SK-N-SH (cell line): ENCODE data around the gene CAMTA2. TPM values are rescaled to one million over a fixed set of nuclear protein-coding genes. Genes with fewer than 3 reads are reported as not detected.

Experiments used
- CTCF ChIA-PET: fragments of 300-600, 350-600 bp; formaldehyde crosslinking; extraction: SDS; loops from one replicate; lab custom pipeline; 2021; lab: Yijun Ruan, JAX
- POLR2A ChIA-PET: fragments of 350-600 bp; sonication (Branson Sonifier 250); formaldehyde crosslinking; extraction: SDS; loops from one replicate; lab custom pipeline; 2020; ENCODE audit warnings: antibody characterized with exemption, inconsistent platforms; lab: Yijun Ruan, JAX
- DNase-seq: peaks from one replicate; pipeline ENCODE4 v3.0.0; 2012
- H2AFZ ChIP-seq: fragments of 200-600 bp; sonication (generic); 2 replicates; pipeline ENCODE4 v1.8.1; 2016; ENCODE audit warnings: antibody characterized with exemption, mild to moderate bottlenecking, low read depth
- H3F3A ChIP-seq: fragments of 200-600 bp; sonication (generic); replicated peaks from 2 replicates; pipeline ENCODE3; 2016; ENCODE audit warnings: antibody characterized with exemption, mild to moderate bottlenecking; ENCODE audit not compliant: insufficient read depth
- H3K27ac ChIP-seq, 2 experiments: fragments of 200-500 bp in 1 of 2; fragments of 200-600 bp in 1 of 2; sonication (Bioruptor generic) in 1 of 2; sonication (generic), shearing (Covaris generic) in 1 of 2; 2 replicates each; pipeline versions ENCODE4 v1.5.1 to v1.6.1; 2014 to 2016; ENCODE audit warnings: low read depth in 2 of 2, inconsistent platforms in 1 of 2, low read length in 1 of 2, mild to moderate bottlenecking in 1 of 2, mixed read lengths in 1 of 2
- H3K27me3 ChIP-seq: fragments of 200-600 bp; sonication (generic), shearing (Covaris generic); 2 replicates; pipeline ENCODE4 v1.6.1; 2016; ENCODE audit warnings: mixed run types; ENCODE audit not compliant: insufficient read depth
- H3K36me3 ChIP-seq, 2 experiments: fragments of 200-500 bp in 1 of 2; fragments of 200-600 bp in 1 of 2; sonication (Bioruptor generic) in 1 of 2; sonication (generic) in 1 of 2; replicated peaks in 1 of 2; 2 replicates each; pipeline versions ENCODE3 to v1.5.1; 2014 to 2016; ENCODE audit warnings: low read length in 1 of 2, mild to moderate bottlenecking in 1 of 2; ENCODE audit not compliant: insufficient read depth in 2 of 2, control insufficient read depth in 1 of 2
- H3K4me1 ChIP-seq, 2 experiments: fragments of 200-500 bp in 1 of 2; fragments of 200-600 bp in 1 of 2; sonication (Bioruptor generic) in 1 of 2; sonication (generic), shearing (Covaris generic) in 1 of 2; 2 replicates each; pipeline versions ENCODE4 v1.5.1 to v1.6.1; 2014 to 2016; ENCODE audit warnings: low read depth in 1 of 2, low read length in 1 of 2, mixed run types in 1 of 2; ENCODE audit not compliant: insufficient read depth in 2 of 2, control insufficient read depth in 1 of 2
- H3K4me2 ChIP-seq: fragments of 200-600 bp; sonication (generic), shearing (Covaris generic); 2 replicates; pipeline ENCODE4 v1.6.1; 2017; ENCODE audit warnings: mixed run types
- H3K4me3 ChIP-seq, 2 experiments: fragments of 200-500 bp in 1 of 2; fragments of 200-600 bp in 1 of 2; sonication (Bioruptor generic) in 1 of 2; sonication (generic), shearing (Covaris generic) in 1 of 2; 2 replicates each; pipeline versions ENCODE4 v1.5.1 to v1.8.1; 2014 to 2016; ENCODE audit warnings: low read depth in 2 of 2, inconsistent platforms in 1 of 2, low read length in 1 of 2, mild to moderate bottlenecking in 1 of 2, mixed read lengths in 1 of 2, moderate library complexity in 1 of 2
- H3K79me2 ChIP-seq: fragments of 200-600 bp; sonication (generic); 2 replicates; pipeline ENCODE4 v1.8.1; 2017; ENCODE audit warnings: mild to moderate bottlenecking; ENCODE audit not compliant: insufficient read depth
- H3K9ac ChIP-seq: fragments of 200-600 bp; sonication (generic); 2 replicates; pipeline ENCODE4 v1.6.1; 2017; ENCODE audit warnings: mixed run types
- H3K9me2 ChIP-seq: fragments of 200-600 bp; sonication (generic); 2 replicates; pipeline ENCODE4 v1.6.1; 2017; ENCODE audit warnings: mixed run types
- H3K9me3 ChIP-seq: fragments of 200-600 bp; sonication (generic); 2 replicates; pipeline ENCODE4 v1.6.1; 2017; ENCODE audit warnings: mixed run types, mild to moderate bottlenecking, moderate library complexity
- H4K20me1 ChIP-seq: fragments of 200-600 bp; sonication (generic); 2 replicates; pipeline ENCODE4 v1.6.1; 2017; ENCODE audit warnings: mild to moderate bottlenecking, mixed run types; ENCODE audit not compliant: insufficient read depth
- CHD2 ChIP-seq: fragments of 150-350 bp; IDR thresholded peaks from 2 replicates; pipeline ENCODE4 v1.6.1; 2018; ENCODE audit warnings: low read length; ENCODE audit not compliant: partially characterized antibody
- FOXM1 ChIP-seq: IDR thresholded peaks from 2 replicates; pipeline ENCODE4 v1.4.0; 2012; ENCODE audit warnings: low read depth, mild to moderate bottlenecking
- GATA2 ChIP-seq: sonication (generic); formaldehyde crosslinking; IDR thresholded peaks from 2 replicates; pipeline ENCODE4 v1.5.0; 2020; ENCODE audit warnings: mild to moderate bottlenecking, missing genetic modification reagents
- JUND ChIP-seq: IDR thresholded peaks from 2 replicates; pipeline ENCODE4 v1.4.0; 2012
- MEF2A ChIP-seq: IDR thresholded peaks from 2 replicates; pipeline ENCODE4 v1.4.0; 2012; ENCODE audit warnings: low read depth, borderline replicate concordance
- MXI1 ChIP-seq: IDR thresholded peaks from 2 replicates; pipeline ENCODE4 v1.6.1; 2012; ENCODE audit warnings: mild to moderate bottlenecking, low read depth, low read length, improper control_type of control experiment
- NFIC ChIP-seq: IDR thresholded peaks from 2 replicates; pipeline ENCODE4 v1.4.0; 2012; ENCODE audit warnings: borderline replicate concordance
- NRF1 ChIP-seq: IDR thresholded peaks from 2 replicates; pipeline ENCODE4 v1.6.1; 2012; ENCODE audit warnings: low read depth, mild to moderate bottlenecking, low read length
- POLR2AphosphoS5 ChIP-seq: IDR thresholded peaks from 2 replicates; pipeline ENCODE4 v1.6.1; 2012; ENCODE audit warnings: low read depth, low read length
- SMC3 ChIP-seq: IDR thresholded peaks from 2 replicates; pipeline ENCODE4 v1.6.1; 2012; ENCODE audit warnings: low read depth, low read length, improper control_type of control experiment
- TEAD4 ChIP-seq: IDR thresholded peaks from 2 replicates; pipeline ENCODE4 v1.4.0; 2012; ENCODE audit warnings: mild to moderate bottlenecking, borderline replicate concordance; ENCODE audit not compliant: insufficient read depth
- whole genome bisulfite sequencing: methylation state at CpG from one replicate; pipeline ENCODE4 v1.1.6; 2017; ENCODE audit warnings: low lambda C conversion rate; 5-methylcytosine and 5-hydroxymethylcytosine counted together
- polyA plus RNA-seq, 3 experiments: library from polyadenylated mRNA; depleted of rRNA; stranded (reverse); fragments of >200 nt; gene quantifications; 2 replicates each; pipeline ENCODE4 v1.2.3, GENCODE V29; 2012
- TF ChIP-seq, protein P1 (sequence below): IDR thresholded peaks from 2 replicates; pipeline ENCODE4 v1.6.1; 2012; ENCODE audit warnings: mild to moderate bottlenecking, low read depth, low read length, moderate library complexity
- TF ChIP-seq, protein P2 (sequence below): IDR thresholded peaks from 2 replicates; pipeline ENCODE4; 2012
- TF ChIP-seq, protein P3 (sequence below): IDR thresholded peaks from 2 replicates; pipeline ENCODE4 v1.4.0; 2012; ENCODE audit warnings: low read depth
- TF ChIP-seq, protein P4 (sequence below): IDR thresholded peaks from 2 replicates; pipeline ENCODE4 v1.4.0; 2012; ENCODE audit warnings: low read depth, borderline replicate concordance

Gene CAMTA2
- polyA plus RNA-seq, 1 of the 3 experiments (the other 2 are of a cell fraction), result 27.0 TPM

DNA sequence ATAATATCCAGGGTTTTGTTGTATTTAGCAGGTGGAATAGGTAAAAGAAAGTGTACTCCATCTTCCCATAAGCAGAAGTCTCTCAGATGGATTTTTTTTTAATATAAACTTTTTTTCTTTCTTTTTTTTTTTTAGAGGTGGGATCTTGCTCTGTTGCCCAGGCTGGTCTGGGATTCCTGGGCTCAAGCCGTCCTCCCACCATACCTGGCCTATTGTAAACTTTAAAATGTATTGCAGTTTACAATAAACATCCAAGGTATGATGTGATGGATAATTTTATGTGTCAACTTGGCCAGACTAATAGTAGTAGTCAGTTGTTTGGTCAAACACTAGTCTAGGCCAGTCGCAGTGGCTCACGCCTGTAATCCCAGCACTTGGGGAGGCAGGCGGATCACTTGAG lies 66.2 kb downstream of the CAMTA2 start:
- CTCF ChIA-PET, result interaction anchor here (1.6 to 2.8 kb wide), 2 partner anchors 12 to 17 kb away, joined by 6 to 12 read pairs; no protein-coding TSS in a partner anchor
- Histone ChIP-seq H3K27me3 (no peaks in the 10 kb centered on the region), H3K9ac (no peak overlapping the region), H4K20me1 (no peaks in the 10 kb centered on the region), H3K36me3 (no peaks in the 10 kb centered on the region), H3K27ac (no peak overlapping the region), H3K9me3 (no peaks in the 10 kb centered on the region)
- WGBS, result 86% methylated on average over 4 of the region's 4 CpGs
- TF ChIP-seq CHD2, result no peak
- TF ChIP-seq SMC3, result no peak
- TF ChIP-seq NRF1, result no peak
- no peak for TF ChIP-seq NFIC
- no peak for TF ChIP-seq GATA2 (CRISPR knock-in tag)
- no peak for TF ChIP-seq JUND
- no peak for TF ChIP-seq MXI1
- TF ChIP-seq, protein P1, sequence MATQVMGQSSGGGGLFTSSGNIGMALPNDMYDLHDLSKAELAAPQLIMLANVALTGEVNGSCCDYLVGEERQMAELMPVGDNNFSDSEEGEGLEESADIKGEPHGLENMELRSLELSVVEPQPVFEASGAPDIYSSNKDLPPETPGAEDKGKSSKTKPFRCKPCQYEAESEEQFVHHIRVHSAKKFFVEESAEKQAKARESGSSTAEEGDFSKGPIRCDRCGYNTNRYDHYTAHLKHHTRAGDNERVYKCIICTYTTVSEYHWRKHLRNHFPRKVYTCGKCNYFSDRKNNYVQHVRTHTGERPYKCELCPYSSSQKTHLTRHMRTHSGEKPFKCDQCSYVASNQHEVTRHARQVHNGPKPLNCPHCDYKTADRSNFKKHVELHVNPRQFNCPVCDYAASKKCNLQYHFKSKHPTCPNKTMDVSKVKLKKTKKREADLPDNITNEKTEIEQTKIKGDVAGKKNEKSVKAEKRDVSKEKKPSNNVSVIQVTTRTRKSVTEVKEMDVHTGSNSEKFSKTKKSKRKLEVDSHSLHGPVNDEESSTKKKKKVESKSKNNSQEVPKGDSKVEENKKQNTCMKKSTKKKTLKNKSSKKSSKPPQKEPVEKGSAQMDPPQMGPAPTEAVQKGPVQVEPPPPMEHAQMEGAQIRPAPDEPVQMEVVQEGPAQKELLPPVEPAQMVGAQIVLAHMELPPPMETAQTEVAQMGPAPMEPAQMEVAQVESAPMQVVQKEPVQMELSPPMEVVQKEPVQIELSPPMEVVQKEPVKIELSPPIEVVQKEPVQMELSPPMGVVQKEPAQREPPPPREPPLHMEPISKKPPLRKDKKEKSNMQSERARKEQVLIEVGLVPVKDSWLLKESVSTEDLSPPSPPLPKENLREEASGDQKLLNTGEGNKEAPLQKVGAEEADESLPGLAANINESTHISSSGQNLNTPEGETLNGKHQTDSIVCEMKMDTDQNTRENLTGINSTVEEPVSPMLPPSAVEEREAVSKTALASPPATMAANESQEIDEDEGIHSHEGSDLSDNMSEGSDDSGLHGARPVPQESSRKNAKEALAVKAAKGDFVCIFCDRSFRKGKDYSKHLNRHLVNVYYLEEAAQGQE, result no peak
- TF ChIP-seq POLR2AphosphoS5, result no peak
- TF ChIP-seq, protein P2, sequence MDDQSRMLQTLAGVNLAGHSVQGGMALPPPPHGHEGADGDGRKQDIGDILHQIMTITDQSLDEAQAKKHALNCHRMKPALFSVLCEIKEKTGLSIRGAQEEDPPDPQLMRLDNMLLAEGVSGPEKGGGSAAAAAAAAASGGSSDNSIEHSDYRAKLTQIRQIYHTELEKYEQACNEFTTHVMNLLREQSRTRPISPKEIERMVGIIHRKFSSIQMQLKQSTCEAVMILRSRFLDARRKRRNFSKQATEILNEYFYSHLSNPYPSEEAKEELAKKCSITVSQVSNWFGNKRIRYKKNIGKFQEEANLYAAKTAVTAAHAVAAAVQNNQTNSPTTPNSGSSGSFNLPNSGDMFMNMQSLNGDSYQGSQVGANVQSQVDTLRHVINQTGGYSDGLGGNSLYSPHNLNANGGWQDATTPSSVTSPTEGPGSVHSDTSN, result no peak
- TF ChIP-seq TEAD4, result no peak
- TF ChIP-seq, all 33 proteins: peak for 0
- Histone ChIP-seq H3K79me2 (no peaks in the 10 kb centered on the region), H3K4me1 (no peaks in the 10 kb centered on the region; a peak in 1 of 4 replicates), H3K4me3 (no peak overlapping the region), H2AFZ (no peak overlapping the region), H3K9me2 (no peaks in the 10 kb centered on the region), H3K4me2 (no peak overlapping the region), H3F3A (no peaks in the 10 kb centered on the region)
- POLR2A ChIA-PET, result no interaction called here
- no peak for DNase-seq

DNA sequence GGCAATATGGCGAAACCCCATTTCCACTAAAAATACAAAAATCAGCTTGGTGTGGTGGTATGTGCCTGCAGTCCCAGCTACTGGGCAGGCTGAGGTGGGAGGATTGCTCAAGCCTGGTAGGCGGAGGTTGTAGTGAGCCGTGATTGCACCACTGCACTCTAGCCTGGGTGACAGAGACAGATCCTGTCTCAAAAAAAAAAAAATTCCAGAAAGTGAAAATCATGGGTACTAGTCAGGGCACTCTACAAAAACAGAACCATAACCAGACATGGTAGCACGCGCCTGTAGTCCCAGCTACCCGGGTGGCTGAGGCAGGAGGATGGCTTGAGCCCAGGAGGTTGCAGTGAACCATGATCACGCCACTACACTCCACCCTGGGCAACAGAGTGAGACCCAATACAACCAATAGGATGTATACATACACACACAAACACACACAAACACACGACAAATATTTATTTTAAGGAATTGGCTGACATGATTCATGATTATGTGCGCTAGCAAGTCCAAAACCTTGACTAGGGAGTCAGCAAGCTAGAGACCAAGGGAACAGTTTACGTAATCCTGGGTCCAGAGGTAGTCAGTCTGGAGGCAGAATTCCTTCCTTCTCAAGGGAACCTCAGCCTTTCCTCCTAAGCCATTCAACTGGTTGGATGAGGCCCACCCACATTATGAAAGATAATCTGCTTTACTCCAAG lies 67.0 kb downstream of the CAMTA2 start:
- 89% methylated on average over 10 of the region's 10 CpGs for WGBS
- Histone ChIP-seq H3K27ac (no peak overlapping the region), H3K4me1 (no peaks in the 10 kb centered on the region; a peak in 1 of 4 replicates), H3F3A (no peaks in the 10 kb centered on the region), H4K20me1 (no peaks in the 10 kb centered on the region), H2AFZ (no peak overlapping the region), H3K9me3 (no peaks in the 10 kb centered on the region), H3K79me2 (no peaks in the 10 kb centered on the region), H3K9me2 (no peaks in the 10 kb centered on the region), H3K4me2 (no peak overlapping the region), H3K9ac (no peak overlapping the region), H3K27me3 (no peaks in the 10 kb centered on the region), H3K36me3 (no peaks in the 10 kb centered on the region), H3K4me3 (no peak overlapping the region)
- no peak for DNase-seq
- ChIA-PET CTCF (interaction anchor here (0.8 to 2.8 kb wide), 6 partner anchors 9 to 131 kb away, joined by 3 to 12 read pairs (median 6); partner anchors contain the start of genes CAMTA2 and GLTPD2), POLR2A (interaction anchor here (1.2 kb wide), 1 partner anchor 11 kb away, joined by 3 read pairs; no protein-coding TSS in a partner anchor)
- TF ChIP-seq TEAD4 (no peak), JUND (no peak), MEF2A (no peak), FOXM1 (no peak)
- TF ChIP-seq, protein P3, sequence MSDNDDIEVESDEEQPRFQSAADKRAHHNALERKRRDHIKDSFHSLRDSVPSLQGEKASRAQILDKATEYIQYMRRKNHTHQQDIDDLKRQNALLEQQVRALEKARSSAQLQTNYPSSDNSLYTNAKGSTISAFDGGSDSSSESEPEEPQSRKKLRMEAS, result no peak
- TF ChIP-seq, protein P4, sequence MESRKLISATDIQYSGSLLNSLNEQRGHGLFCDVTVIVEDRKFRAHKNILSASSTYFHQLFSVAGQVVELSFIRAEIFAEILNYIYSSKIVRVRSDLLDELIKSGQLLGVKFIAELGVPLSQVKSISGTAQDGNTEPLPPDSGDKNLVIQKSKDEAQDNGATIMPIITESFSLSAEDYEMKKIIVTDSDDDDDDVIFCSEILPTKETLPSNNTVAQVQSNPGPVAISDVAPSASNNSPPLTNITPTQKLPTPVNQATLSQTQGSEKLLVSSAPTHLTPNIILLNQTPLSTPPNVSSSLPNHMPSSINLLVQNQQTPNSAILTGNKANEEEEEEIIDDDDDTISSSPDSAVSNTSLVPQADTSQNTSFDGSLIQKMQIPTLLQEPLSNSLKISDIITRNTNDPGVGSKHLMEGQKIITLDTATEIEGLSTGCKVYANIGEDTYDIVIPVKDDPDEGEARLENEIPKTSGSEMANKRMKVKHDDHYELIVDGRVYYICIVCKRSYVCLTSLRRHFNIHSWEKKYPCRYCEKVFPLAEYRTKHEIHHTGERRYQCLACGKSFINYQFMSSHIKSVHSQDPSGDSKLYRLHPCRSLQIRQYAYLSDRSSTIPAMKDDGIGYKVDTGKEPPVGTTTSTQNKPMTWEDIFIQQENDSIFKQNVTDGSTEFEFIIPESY, result no peak
